Measurements from ENCODE around the gene PRORP.
"Not testable (repeated sequence)": the region's sequence is repeated elsewhere in the genome, so short reads cannot be mapped to it uniquely, and the experiment has no call there.

Gene PRORP

GRCh38 chr14:35121887-35122695, at the start of gene PRORP, which contains the start of gene PPP2R3C:
Gene PRORP, plus strand, starts transcription at chr14:35122552. Its CDS starts 694 bp downstream, at chr14:35123246.
Gene PPP2R3C, minus strand, starts transcription at chr14:35121990. Its CDS starts 31 bp downstream, at chr14:35121959.
- peak; percentile 91 for DNase-seq

GRCh38 chr14:35073486-35073885, 48.9 kb upstream of the PRORP start:
- no peak for DNase-seq

GRCh38 chr14:35078082-35078481, 44.3 kb upstream of the PRORP start:
- no peak for DNase-seq

GRCh38 chr14:35079742-35080141, 42.6 kb upstream of the PRORP start:
- no peak for DNase-seq

GRCh38 chr14:35083530-35084150, 38.7 kb upstream of the PRORP start:
- DNase-seq = no peak

GRCh38 chr14:35085441-35085840, 36.9 kb upstream of the PRORP start:
- no peak for DNase-seq

GRCh38 chr14:35088514-35088913, 33.8 kb upstream of the PRORP start:
- DNase-seq = no peak

- DNase-seq = not testable (repeated sequence)
Observed at GRCh38 chr14:35094645-35095044, 27.7 kb upstream of the PRORP start.

GRCh38 chr14:35107866-35108265, 14.5 kb upstream of the PRORP start:
- DNase-seq = no peak

- no peak for DNase-seq
Observed at GRCh38 chr14:35112641-35113040, 9.7 kb upstream of the PRORP start.

GRCh38 chr14:35113308-35113950, 8.9 kb upstream of the PRORP start:
- DNase-seq = no peak

- DNase-seq = no peak
Observed at GRCh38 chr14:35114036-35114435, 8.3 kb upstream of the PRORP start.

GRCh38 chr14:35116242-35116641, 6.1 kb upstream of the PRORP start:
- DNase-seq = no peak

- no peak for DNase-seq
Observed at GRCh38 chr14:35117112-35117511, 5.2 kb upstream of the PRORP start.

GRCh38 chr14:35121026-35121886, 1.1 kb upstream of the PRORP start:
- peak; percentile 6 for DNase-seq

- DNase-seq = no peak
Observed at GRCh38 chr14:35122696-35123387, 490 bp downstream of the PRORP start.

- DNase-seq = no peak
Observed at GRCh38 chr14:35123388-35123703, 994 bp downstream of the PRORP start.

- no peak for DNase-seq
Observed at GRCh38 chr14:35124127-35124526, 1.8 kb downstream of the PRORP start.

- DNase-seq = no peak
Observed at GRCh38 chr14:35133542-35134328, 11.4 kb downstream of the PRORP start.

GRCh38 chr14:35134329-35135123, 12.2 kb downstream of the PRORP start:
- DNase-seq = no peak

- DNase-seq = no peak
Observed at GRCh38 chr14:35138585-35138984, 16.2 kb downstream of the PRORP start.
